NK-92 (cell line): ENCODE measurements around the gene BRCA2.
"Not testable (repeated sequence)": the region's sequence is repeated elsewhere in the genome, so short reads cannot be mapped to it uniquely, and the experiment has no call there.

ENCODE experiments used
- DNase-seq: peaks from one replicate; lab custom pipeline; 2025; ENCODE audit not compliant: unreplicated experiment; lab: John Stamatoyannopoulos, UW

Gene BRCA2

DNA sequence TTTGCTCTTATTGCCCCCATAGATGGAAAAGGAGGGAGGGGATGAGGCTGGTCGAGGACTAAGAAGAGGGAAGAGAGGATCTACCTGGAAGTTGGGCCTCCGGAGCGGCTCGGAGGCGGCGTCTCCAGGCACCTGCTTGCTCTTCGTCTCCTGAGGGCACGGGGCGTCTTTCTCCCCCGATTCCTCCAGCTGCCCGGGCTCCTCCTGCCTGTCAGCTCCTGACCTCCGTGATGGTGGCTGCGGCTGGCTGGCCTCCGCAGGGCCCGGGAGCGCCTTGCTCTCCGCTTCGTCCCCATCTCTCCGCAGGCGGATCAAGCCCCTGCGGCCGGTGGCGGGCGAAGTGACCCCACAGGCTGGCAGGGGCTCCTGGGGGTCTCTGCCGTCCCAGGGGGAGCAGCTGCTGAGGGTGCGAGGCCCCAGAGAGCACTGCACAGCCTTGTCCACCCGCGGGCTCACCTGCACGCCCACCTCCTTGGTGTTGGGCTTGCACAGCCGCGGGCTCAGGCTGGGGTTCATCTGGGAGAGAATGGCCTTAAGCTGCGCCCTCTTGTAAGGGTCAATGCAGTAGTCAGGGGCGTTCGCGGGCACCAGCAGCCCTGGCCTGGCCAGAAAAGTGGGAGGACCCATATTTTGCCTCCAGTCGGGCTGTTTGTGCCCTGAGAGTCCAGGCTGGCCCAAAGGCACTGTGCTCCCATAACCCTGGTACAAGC lies 4.0 kb upstream of the BRCA2 start:
- DNase-seq, result no peak

DNA sequence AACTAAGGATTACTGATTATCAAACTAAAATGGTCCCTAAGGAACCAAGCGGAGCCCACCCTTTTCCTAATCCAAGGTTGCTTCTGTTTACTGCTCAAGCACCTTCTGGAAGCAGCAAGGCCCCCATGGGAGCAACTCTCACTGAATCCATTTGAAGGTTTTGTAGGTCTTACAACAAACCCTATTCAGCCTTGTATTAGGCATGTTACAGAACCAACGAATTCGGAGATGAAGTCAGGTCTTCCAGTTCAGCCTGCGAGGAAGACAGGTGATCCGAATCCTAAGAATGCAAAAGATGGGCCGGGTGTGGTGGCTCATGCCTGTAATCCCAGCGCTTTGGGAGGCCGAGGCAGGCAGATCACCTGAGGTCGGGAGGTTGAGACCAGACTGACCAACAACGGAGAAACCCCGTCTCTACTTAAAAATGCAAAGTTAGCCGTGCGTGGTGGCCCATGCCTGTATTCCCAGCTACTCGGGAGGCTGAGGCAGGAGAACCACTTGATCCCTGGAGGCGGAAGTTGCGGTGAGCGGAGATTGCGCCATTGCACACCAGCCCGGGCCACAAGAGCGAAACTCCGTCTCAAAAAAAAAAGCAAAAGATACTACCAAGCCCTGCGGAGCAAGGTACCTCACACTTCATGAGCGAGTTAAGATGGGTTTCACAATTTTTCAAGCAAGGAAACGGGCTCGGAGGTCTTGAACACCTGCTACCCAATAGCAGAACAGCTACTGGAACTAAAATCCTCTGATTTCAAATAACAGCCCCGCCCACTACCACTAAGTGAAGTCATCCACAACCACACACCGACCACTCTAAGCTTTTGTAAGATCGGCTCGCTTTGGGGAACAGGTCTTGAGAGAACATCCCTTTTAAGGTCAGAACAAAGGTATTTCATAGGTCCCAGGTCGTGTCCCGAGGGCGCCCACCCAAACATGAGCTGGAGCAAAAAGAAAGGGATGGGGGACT lies 754 bp upstream of the BRCA2 start:
- no peak for DNase-seq

DNA sequence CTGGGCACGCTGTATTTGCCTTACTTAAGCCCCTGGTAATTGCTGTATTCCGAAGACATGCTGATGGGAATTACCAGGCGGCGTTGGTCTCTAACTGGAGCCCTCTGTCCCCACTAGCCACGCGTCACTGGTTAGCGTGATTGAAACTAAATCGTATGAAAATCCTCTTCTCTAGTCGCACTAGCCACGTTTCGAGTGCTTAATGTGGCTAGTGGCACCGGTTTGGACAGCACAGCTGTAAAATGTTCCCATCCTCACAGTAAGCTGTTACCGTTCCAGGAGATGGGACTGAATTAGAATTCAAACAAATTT lies 676 bp downstream of the BRCA2 start:
- DNase-seq, result no peak

DNA sequence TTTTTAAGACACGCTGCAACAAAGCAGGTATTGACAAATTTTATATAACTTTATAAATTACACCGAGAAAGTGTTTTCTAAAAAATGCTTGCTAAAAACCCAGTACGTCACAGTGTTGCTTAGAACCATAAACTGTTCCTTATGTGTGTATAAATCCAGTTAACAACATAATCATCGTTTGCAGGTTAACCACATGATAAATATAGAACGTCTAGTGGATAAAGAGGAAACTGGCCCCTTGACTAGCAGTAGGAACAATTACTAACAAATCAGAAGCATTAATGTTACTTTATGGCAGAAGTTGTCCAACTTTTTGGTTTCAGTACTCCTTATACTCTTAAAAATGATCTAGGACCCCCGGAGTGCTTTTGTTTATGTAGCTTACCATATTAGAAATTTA lies 1.2 kb downstream of the BRCA2 start:
- DNase-seq, result no peak

DNA sequence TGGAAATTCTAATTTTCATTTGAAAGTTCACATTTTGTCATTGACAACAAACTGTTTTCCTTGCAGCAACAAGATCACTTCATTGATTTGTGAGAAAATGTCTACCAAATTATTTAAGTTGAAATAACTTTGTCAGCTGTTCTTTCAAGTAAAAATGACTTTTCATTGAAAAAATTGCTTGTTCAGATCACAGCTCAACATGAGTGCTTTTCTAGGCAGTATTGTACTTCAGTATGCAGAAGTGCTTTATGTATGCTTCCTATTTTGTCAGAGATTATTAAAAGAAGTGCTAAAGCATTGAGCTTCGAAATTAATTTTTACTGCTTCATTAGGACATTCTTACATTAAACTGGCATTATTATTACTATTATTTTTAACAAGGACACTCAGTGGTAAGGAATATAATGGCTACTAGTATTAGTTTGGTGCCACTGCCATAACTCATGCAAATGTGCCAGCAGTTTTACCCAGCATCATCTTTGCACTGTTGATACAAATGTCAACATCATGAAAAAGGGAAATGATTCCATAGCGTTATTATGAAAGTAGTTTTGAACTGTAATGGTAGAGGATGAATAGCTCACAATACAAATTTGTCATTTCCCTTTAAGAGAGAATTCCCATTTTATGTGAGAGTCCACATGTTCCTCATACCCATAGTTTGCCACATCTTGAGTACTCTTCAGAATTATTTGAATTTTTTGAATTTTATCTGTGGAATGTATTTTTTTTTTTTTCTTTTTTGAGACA lies 2.6 kb downstream of the BRCA2 start:
- no peak for DNase-seq

DNA sequence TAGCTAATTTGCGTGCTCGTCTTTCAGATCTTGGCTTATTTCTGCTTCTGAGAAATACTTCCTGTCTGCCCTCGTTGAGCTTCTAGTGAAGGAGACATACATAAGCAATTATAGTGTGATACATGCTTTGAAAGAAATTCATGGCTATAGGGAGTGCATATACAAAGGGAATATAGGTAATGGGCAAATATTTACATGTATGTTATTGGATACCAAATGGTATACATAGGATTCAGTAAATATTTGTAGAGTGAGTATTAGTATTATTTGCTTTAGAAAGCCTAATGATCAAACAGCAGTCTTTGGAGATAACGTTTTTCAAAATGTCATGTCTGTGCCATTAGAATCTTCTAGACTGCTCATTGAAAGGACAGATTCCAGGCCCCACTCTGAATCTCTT lies 5.2 kb downstream of the BRCA2 start:
- no peak for DNase-seq

DNA sequence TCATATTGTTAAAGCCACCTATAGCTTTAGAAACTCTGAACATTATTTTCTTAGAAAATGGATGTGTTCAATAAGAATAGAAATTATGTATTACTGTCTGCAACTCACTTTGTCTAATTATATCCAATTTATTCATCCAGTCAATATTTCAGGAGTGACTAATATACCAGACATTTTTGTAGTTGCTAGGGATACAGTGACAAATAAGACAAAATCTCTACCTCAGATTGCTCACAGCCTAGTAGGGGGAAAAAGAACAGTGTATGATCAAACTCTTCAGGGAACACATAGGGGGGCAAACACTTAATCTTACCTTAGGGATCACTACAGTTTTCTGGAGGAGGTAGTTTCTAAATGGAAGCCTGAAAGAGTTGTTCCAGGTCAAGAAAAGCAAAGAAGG lies 8.6 kb downstream of the BRCA2 start:
- DNase-seq, result no peak

DNA sequence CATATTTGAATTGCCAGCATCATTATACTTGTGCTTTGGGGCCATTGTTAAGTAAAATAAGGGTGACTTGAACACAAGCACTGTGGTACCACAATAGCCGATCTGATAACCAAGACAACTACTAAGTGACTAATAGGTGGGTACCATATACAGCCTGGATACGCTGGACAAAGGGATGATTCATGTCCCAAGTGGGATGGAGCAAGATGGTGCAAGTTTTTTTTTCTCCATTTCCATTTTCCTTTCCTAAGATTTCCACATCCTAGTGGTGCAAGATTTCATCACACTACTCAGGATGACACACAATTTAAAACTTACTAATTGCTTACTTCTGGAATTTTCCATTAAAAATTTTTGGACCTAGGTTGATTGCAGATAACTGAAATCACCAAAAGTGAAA lies 15.1 kb downstream of the BRCA2 start:
- no peak for DNase-seq

DNA sequence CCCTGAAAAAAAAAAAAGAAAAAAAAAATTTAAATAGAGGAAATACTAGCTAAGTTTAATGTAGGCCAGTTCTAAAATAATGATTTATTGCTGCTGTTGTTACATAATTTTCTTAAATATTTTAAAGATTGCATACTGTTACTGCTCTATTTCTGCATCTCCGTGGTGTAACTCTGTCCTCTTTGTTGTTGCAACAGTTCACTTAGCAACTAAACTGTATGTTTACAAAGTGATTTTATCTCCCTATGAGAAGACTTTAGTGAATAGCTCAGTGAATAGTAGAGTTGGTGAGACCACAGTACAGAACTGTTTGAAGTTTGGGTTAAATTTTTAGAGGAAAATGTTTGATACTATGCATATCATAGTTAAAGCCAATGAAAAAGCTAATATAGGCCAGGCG lies 19.4 kb downstream of the BRCA2 start:
- no peak for DNase-seq

DNA sequence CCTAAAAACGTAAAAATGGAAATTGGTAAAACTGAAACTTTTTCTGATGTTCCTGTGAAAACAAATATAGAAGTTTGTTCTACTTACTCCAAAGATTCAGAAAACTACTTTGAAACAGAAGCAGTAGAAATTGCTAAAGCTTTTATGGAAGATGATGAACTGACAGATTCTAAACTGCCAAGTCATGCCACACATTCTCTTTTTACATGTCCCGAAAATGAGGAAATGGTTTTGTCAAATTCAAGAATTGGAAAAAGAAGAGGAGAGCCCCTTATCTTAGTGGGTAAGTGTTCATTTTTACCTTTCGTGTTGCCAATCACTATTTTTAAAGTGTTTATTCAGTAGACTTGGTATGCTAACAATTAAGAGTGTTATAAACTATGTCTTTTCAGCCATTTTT lies 25.6 kb downstream of the BRCA2 start:
- no peak for DNase-seq

DNA sequence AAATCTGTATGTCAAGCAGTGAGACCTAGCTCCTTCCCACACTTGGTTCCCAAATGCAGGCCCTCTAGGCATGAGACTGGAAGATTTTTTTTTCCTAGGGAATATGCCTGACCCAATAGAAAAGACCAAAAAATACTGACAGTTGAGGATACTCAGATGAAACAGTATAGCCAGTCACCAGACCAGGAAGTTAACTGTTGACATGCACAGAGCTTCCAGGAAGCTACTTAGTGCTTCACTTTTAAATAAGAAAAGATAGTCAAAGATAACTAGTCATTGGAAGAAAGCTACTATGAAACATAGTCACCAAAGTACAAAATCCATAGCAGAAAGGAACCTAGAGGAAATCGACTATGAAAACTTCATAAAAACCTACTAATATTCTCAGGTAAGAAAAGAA lies 32.3 kb downstream of the BRCA2 start:
- DNase-seq, result no peak

DNA sequence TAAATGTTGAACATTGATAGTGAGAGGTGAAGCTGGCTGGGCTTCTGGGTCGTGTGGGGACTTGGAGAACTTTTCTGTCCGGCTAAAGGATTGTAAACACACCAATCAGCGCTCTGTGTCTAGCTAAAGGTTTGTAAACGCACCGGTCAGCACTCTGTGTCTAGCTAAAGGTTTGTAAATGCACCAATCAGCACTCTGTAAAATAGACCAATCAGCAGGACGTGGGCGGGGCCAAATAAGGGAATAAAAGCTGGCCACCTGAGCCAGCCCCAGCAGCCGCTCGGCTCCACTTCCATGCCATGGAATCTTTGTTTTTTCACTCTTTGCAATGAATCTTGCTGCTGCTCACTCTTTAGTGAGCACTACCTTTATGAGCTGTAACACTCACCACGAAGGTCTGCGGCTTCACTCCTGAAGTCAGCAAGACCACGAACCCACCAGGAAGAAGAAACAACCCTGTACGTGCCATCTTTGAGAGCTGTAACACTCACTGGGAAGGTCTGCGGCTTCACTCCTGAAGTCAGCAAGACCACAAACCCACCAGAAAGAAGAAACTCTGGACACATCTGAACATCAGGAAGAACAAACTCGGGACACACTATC lies 35.6 kb downstream of the BRCA2 start:
- not testable (repeated sequence) for DNase-seq

DNA sequence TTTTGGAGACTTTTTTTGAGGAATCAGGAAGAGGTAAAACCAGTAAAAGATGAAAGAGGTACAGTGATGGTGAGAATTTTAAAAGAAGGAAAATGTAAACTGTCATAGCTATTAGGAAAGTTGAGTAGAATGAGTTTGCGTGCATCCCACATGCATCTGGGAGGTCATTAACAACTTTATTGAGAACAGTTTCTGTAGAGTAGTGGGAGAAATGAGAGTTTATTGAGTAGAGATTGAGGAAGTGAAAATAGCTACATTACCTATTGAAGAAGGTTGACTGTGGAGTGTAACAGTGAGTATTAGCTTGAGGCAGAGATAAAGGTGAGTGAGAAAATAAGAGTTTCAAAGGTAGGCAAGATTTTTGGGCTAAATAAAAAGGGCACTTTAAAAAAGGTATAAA lies 38.7 kb downstream of the BRCA2 start:
- no peak for DNase-seq

DNA sequence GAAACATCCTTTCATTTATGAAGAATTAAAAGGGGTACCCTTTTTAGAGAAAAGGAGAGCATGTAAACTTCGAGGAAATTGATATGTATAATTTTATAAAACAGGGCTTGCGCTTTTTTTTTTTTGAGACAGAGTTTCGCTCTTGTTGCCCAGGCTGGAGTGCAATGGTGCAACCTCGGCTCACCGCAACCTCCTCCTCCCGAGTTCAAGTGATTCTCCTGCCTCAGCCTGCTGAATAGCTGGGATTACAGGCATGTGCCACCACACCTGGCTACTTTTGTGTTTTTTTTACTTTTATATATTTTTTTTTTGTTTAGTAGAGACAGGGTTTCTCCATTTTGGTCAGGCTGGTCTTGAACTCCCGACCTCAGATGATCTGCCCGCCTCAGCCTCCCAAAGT lies 40.6 kb downstream of the BRCA2 start:
- DNase-seq, result not testable (repeated sequence)

DNA sequence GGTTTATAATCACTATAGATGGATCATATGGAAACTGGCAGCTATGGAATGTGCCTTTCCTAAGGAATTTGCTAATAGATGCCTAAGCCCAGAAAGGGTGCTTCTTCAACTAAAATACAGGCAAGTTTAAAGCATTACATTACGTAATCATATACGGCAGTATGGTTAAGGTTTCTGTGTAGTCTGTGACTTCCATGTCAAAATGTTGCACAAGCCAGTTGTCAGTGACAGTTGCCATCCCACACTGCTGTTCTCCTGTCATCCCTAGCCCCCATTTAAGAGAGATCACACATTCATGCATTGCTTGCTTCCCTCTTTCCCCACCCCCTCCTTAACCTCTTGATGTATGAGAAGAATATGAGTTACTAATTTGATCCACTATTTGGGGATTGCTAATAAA lies 47.3 kb downstream of the BRCA2 start:
- DNase-seq, result no peak

DNA sequence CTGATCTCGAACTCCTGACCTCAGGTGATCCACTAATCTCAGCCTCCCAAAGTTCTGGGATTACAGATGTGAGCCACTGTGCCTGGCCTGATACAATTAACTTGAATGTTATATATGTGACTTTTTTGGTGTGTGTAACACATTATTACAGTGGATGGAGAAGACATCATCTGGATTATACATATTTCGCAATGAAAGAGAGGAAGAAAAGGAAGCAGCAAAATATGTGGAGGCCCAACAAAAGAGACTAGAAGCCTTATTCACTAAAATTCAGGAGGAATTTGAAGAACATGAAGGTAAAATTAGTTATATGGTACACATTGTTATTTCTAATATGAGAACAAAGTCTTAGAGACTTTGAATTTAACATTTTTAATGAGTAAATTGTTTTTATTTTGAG lies 55.5 kb downstream of the BRCA2 start:
- DNase-seq, result no peak

DNA sequence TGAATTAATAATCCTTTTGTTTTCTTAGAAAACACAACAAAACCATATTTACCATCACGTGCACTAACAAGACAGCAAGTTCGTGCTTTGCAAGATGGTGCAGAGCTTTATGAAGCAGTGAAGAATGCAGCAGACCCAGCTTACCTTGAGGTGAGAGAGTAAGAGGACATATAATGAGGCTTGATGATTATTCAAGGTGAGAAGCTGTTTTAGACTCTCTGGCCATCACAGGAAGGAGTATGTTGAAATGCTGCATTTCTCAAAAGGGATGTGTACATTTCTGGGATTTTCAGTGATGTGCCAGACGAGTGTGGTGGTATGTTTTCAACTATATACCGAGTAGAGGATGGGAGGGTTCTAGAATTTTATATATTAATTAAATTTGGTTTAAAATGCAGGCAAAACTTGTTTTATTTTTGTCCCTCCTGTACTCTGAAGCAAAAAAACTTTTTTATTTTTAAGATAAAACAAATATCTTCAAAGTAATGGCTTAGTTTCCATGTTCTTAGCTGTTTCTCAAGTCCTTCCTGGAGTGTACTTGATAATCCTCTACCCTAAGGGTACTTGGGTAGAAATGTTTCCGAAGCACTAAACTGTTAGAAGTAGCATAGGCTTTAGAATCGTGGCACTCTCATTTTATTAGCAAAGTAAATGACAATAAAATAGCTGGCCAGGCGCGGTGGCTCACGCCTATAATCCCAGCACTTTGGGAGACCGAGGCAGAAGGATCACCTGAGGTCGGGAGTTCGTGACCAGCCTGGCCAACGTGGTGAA lies 61.5 kb downstream of the BRCA2 start:
- no peak for DNase-seq

DNA sequence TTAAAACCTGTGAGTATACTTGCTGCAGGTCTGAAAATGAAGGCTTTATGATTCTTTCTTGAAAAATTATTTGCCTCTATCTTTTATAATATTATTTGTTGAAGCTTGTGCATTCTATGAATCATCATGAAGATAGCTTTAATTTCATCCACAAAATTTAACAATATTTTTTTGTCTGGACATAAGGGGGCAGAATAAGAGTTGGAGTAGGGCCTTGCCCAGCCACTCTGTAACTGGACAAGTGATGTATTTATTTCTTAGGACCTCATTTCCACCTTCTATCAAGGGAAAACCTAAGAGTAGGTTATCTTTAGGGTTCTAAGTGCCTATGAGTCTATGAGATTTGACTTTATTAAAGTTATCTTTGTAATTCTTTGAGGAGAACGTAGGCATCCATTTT lies 62.7 kb downstream of the BRCA2 start:
- no peak for DNase-seq

DNA sequence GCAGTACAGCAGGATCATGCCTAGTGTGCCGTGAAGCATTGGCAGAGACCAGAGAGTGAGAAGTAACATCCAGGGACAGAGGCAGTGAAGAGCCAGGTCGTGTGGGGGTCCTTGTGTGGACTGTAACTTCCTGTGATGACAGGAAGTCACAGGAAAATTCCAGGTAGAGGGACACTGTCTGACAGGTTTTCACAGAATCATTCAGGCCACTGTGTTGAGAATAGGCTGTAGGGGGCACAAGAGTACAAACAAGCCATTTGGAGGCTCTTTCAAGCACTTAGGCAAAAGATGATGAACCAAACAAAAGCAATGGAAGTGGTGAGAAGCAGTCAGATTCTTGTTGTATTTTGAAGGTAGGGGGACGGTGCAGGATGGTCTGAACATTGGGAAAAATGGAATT lies 66.2 kb downstream of the BRCA2 start:
- no peak for DNase-seq

DNA sequence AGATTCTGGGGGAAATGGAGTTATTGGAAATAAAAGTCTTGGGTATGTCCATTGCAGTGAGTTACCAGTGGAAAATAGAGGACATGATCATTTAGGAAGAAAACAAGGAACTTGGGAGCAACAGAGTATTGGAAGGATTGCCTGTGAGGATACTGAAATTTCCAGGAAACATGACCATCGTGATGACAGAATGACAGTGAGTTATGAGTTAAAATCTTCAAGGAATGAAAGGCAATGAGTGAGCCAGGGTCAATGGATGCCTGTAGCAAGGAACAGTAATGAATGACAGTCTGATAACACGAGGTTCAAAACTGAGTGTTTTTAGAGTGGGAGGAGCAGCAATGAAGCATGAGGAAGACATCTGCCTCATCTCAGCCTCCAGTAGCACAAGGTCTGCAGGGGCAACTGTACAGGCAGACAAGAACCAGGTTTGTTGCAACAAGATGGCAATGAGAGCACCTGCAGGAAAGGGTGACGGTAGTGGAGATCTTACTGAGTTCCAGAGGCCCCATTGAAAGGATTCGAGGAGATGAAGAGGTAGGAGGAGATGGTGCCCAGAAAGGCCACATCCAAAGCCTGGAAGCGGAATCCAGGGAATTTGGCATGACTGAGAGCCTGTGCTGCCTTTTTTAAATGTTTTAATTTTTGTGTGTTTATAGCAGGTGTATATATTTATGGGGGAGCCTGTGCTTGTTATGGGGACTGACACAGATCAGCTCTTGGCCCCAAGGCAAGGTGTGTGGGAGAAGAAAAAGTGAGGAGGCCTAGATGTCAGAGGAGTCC lies 68.7 kb downstream of the BRCA2 start:
- DNase-seq, result no peak
